HCT116 (cell line): ENCODE measurements around the gene NIM1K. TPM values are rescaled to one million over a fixed set of nuclear protein-coding genes. Genes with fewer than 3 reads are reported as not detected.

ENCODE experiments used
- ATAC-seq: fragments of 200-7000 bp; cut with Tn5 transposase; 2 replicates; pipeline ENCODE4 v1.9.1; 2020; ENCODE audit warnings: mild to moderate bottlenecking, moderate library complexity
- BruUV-seq: library from RNA; stranded (reverse); fragments of 400-500 nt; replicated peaks from 2 replicates; lab custom pipeline; 2021; lab: Mats Ljungman, UMichigan
- CTCF ChIA-PET: fragments of 300-600 bp; sonication (Branson Sonifier 250); formaldehyde crosslinking; loops from one replicate; lab custom pipeline; 2021; ENCODE audit warnings: antibody characterized with exemption; lab: Charles Lee
- POLR2A ChIA-PET: fragments of 300-600, 350-600 bp; sonication (Branson Sonifier 250); formaldehyde crosslinking; loops from one replicate; lab custom pipeline; 2021; ENCODE audit warnings: antibody characterized with exemption; lab: Charles Lee
- RAD21 ChIA-PET, 2 experiments: fragments of 300-600 bp; sonication (Branson Sonifier 250); formaldehyde crosslinking; loops; one replicate each; lab custom pipeline; 2023; ENCODE audit warnings: low total read pairs in 2 of 2; ENCODE audit not compliant: uncharacterized antibody in 2 of 2, unreplicated experiment in 2 of 2, low non-redundant PET in 1 of 2; lab: Charles Lee
- DNase-seq: peaks from one replicate; pipeline ENCODE4 v3.0.0-alpha.2; 2010; ENCODE audit warnings: low read depth, low spot score
- H2AFZ ChIP-seq: fragments of 200-600 bp; shearing (Covaris generic), sonication (generic); 2 replicates; pipeline ENCODE4 v1.6.1; 2017; ENCODE audit warnings: low read depth, mixed run types, mixed read lengths, antibody characterized with exemption, low read length; ENCODE audit not compliant: poor library complexity, severe bottlenecking
- H3K27ac ChIP-seq: 2 replicates; pipeline ENCODE4 v1.5.1; 2012; ENCODE audit warnings: low read depth, low read length
- H3K27me3 ChIP-seq: fragments of 200-600 bp; sonication (generic); 2 replicates; pipeline ENCODE4 v1.6.1; 2016; ENCODE audit warnings: mixed run types, low read length, mixed read lengths; ENCODE audit not compliant: insufficient read depth
- H3K36me3 ChIP-seq, 2 experiments: fragments of 200-500 bp in 1 of 2; fragments of 200-600 bp in 1 of 2; sonication (Bioruptor generic) in 1 of 2; sonication (generic) in 1 of 2; 2 replicates each; pipeline versions ENCODE4 v1.5.1 to v1.6.1; 2014 to 2016; ENCODE audit warnings: low read length in 2 of 2, inconsistent platforms in 1 of 2, mixed read lengths in 1 of 2, mixed run types in 1 of 2; ENCODE audit not compliant: insufficient read depth in 2 of 2, control insufficient read depth in 1 of 2
- H3K4me1 ChIP-seq, 2 experiments: fragments of 200-600 bp in 1 of 2; sonication (generic) in 1 of 2; 2 replicates each; pipeline versions ENCODE4 v1.5.1 to v1.6.1; 2012 to 2017; ENCODE audit warnings: low read length in 2 of 2, inconsistent platforms in 1 of 2, mild to moderate bottlenecking in 1 of 2, mixed read lengths in 1 of 2, mixed run types in 1 of 2, moderate library complexity in 1 of 2; ENCODE audit not compliant: insufficient read depth in 2 of 2, control insufficient read depth in 1 of 2
- H3K4me2 ChIP-seq: fragments of 200-600 bp; sonication (generic); 2 replicates; pipeline ENCODE4 v1.6.1; 2017; ENCODE audit warnings: mixed run types, low read length, mixed read lengths
- H3K4me3 ChIP-seq, 2 experiments: fragments of 200-600 bp in 1 of 2; sonication (generic) in 1 of 2; replicated peaks in 1 of 2; 2 replicates each; pipeline ENCODE4 v1.5.1; 2011 to 2016; ENCODE audit warnings: low read length in 2 of 2, control low read depth in 1 of 2, low read depth in 1 of 2, mild to moderate bottlenecking in 1 of 2, mixed read lengths in 1 of 2, mixed run types in 1 of 2
- H3K79me2 ChIP-seq: fragments of 200-600 bp; sonication (generic); 2 replicates; pipeline ENCODE4 v1.6.1; 2017; ENCODE audit warnings: mild to moderate bottlenecking, mixed run types, low read length, moderate library complexity, mixed read lengths; ENCODE audit not compliant: insufficient read depth
- H3K9ac ChIP-seq: fragments of 200-600 bp; sonication (generic); 2 replicates; pipeline ENCODE4 v1.6.1; 2016; ENCODE audit warnings: low read length, mixed read lengths
- H3K9me2 ChIP-seq: fragments of 200-600 bp; sonication (generic), shearing (Covaris generic); 2 replicates; pipeline ENCODE4 v1.6.1; 2017; ENCODE audit warnings: mixed run types, mild to moderate bottlenecking, moderate library complexity; ENCODE audit not compliant: insufficient read depth
- H3K9me3 ChIP-seq, 2 experiments: fragments of 200-500 bp in 1 of 2; fragments of 200-600 bp in 1 of 2; sonication (Bioruptor generic) in 1 of 2; sonication (generic) in 1 of 2; 2 replicates each; pipeline ENCODE4 v1.6.1; 2014 to 2017; ENCODE audit warnings: low read length in 2 of 2, mixed read lengths in 2 of 2, inconsistent platforms in 1 of 2, low read depth in 1 of 2, mild to moderate bottlenecking in 1 of 2, mixed run types in 1 of 2, moderate library complexity in 1 of 2; ENCODE audit not compliant: control insufficient read depth in 1 of 2, insufficient read depth in 1 of 2
- H4K20me1 ChIP-seq: fragments of 200-600 bp; sonication (generic), shearing (Covaris generic); 2 replicates; pipeline ENCODE4 v1.6.1; 2017; ENCODE audit warnings: mixed run types, mild to moderate bottlenecking, moderate library complexity; ENCODE audit not compliant: insufficient read depth
- ATF3 ChIP-seq: IDR thresholded peaks from 2 replicates; pipeline ENCODE4 v1.6.1; 2012
- CBX3 ChIP-seq: IDR thresholded peaks from 2 replicates; pipeline ENCODE4 v1.6.1; 2012; ENCODE audit warnings: low read depth
- CTCF ChIP-seq, 3 experiments: fragments of 200-600 bp in 1 of 3; sonication (generic) in 1 of 3; IDR thresholded peaks in 2 of 3; conservative IDR thresholded peaks in 1 of 3; 2 replicates each; pipeline ENCODE4 v1.5.1; 2012 to 2017; ENCODE audit warnings: low read depth in 2 of 3, low read length in 2 of 3, antibody characterized with exemption in 1 of 3, borderline replicate concordance in 1 of 3, control low read depth in 1 of 3, mild to moderate bottlenecking in 1 of 3, mixed read lengths in 1 of 3, mixed run types in 1 of 3, moderate library complexity in 1 of 3; ENCODE audit not compliant: insufficient read depth in 1 of 3
- EZH2 ChIP-seq: fragments of 200-600 bp; sonication (generic); IDR thresholded peaks from 2 replicates; pipeline ENCODE4 v1.6.1; 2017; ENCODE audit warnings: antibody characterized with exemption, mixed run types
- RAD21 ChIP-seq: IDR thresholded peaks from 2 replicates; pipeline ENCODE4 v1.6.1; 2012; ENCODE audit warnings: low read depth, mild to moderate bottlenecking
- REST ChIP-seq: IDR thresholded peaks from 2 replicates; pipeline ENCODE4 v1.6.1; 2012; ENCODE audit warnings: low read depth
- SIN3A ChIP-seq: IDR thresholded peaks from 2 replicates; pipeline ENCODE4 v1.6.1; 2012; ENCODE audit warnings: low read depth
- SRF ChIP-seq: IDR thresholded peaks from 2 replicates; pipeline ENCODE4 v1.6.1; 2012; ENCODE audit warnings: low read depth
- TCF7L2 ChIP-seq: IDR thresholded peaks from 2 replicates; pipeline ENCODE4 v1.7.0; 2011; ENCODE audit warnings: borderline replicate concordance, inconsistent platforms; ENCODE audit not compliant: insufficient read depth, insufficient read length; ENCODE audit errors: extremely low read depth
- ZBTB33 ChIP-seq: IDR thresholded peaks from 2 replicates; pipeline ENCODE4 v1.6.1; 2011; ENCODE audit warnings: mild to moderate bottlenecking, low read length, moderate library complexity; ENCODE audit not compliant: insufficient replicate concordance; ENCODE audit errors: extremely low read depth
- ZNF274 ChIP-seq: fragments of 200-500 bp; sonication (Bioruptor generic); IDR thresholded peaks from 2 replicates; pipeline ENCODE4 v1.6.1; 2014; ENCODE audit warnings: mild to moderate bottlenecking, low read depth, low read length, inconsistent platforms
- intact Hi-C: fragments of 100-400 bp; cut with micrococcal nuclease; formaldehyde crosslinking; loops from 2 replicates; pipeline ENCODE4 v1.10.0; 2022
- total RNA-seq: library from RNA; stranded (reverse); gene quantifications from one replicate; pipeline ENCODE4 v1.2.1, GENCODE V29; 2021; ENCODE audit not compliant: unreplicated experiment
- TF ChIP-seq, protein P1 (sequence below): IDR thresholded peaks from 2 replicates; pipeline ENCODE4 v1.6.1; 2012

Gene NIM1K
- total RNA-seq, 1 experiment from 2014 or later: 0.44 TPM

- TF ChIP-seq ZBTB33: no peak
- TF ChIP-seq CBX3: no peak
- TF ChIP-seq, protein P1, sequence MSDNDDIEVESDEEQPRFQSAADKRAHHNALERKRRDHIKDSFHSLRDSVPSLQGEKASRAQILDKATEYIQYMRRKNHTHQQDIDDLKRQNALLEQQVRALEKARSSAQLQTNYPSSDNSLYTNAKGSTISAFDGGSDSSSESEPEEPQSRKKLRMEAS: no peak
- TF ChIP-seq EZH2: no peak
- no peak for TF ChIP-seq REST
- TF ChIP-seq TCF7L2: no peak
- no peak for TF ChIP-seq SRF
- TF ChIP-seq, all 23 proteins: peak for 0
Measured at GRCh38 chr5:43230707-43231106, 38.7 kb downstream of the NIM1K start (continued).

DNA sequence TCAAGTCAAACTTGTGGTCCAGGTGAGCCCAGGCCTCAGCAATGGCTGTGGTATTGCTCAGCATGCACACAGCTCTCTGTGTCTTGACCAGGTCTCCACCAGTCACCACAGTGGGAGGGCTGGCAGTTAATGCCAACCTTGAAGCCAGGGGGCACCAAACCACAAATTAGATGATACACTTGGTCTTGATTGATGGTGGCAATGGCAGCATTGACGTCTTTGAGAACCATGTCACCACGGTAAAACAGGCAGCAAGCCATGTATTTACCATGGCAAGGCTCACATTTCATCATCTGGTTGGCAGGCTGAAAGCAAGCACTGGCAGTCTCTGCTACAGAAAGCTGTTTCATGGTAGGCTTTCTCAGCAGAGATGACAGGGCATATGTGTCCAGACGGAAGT is 40.0 kb downstream of the NIM1K start:
- Histone ChIP-seq H3K36me3 (no peaks in the 10 kb centered on the region), H3K27me3 (no peaks in the 10 kb centered on the region), H3K9me3 (no peaks in the 10 kb centered on the region), H3K27ac (no peak overlapping the region), H3K4me1 (no peaks in the 10 kb centered on the region), H3K9me2 (no peaks in the 10 kb centered on the region), H3K9ac (no peak overlapping the region), H4K20me1 (no peaks in the 10 kb centered on the region), H3K79me2 (no peaks in the 10 kb centered on the region), H2AFZ (no peak overlapping the region), H3K4me2 (no peak overlapping the region), H3K4me3 (no peak overlapping the region)
- POLR2A ChIA-PET: no interaction called here
- TF ChIP-seq ZNF274 (no peak), ATF3 (no peak), CTCF (IDR thresholded peaks at IDR 0.05 in 2 of 3, conservative IDR thresholded peaks at IDR 0.05 in 1 of 3; ENCODE audit: borderline replicate concordance in 1 of 3, insufficient read depth in 1 of 3, low read depth in 2 of 3, low read length in 2 of 3) (peak; percentile 35 to 46 (median 44); a peak in 5 of 6 replicates), CBX3 (no peak), SIN3A (no peak), ZBTB33 (no peak), SRF (no peak), EZH2 (no peak), RAD21 (peak; percentile 57)
- TF ChIP-seq, protein P1: no peak
- CTCF ChIA-PET: interaction anchor here (0.5 to 3.0 kb wide), 2 partner anchors 111 to 158 kb away, joined by 3 to 15 read pairs; partner anchors contain the start of gene ZNF131
- DNase-seq (peak; percentile 27), ATAC-seq (peak; percentile 84)
- intact Hi-C loops: loop anchor here (1.0 kb wide), 1 partner anchor 157 kb away; no protein-coding TSS in a partner anchor
- RAD21 ChIA-PET: interaction anchor here in 1 of 2 experiments (0.8 kb wide), 1 partner anchor 158 kb away, joined by 3 read pairs; no protein-coding TSS in a partner anchor
- no TSS peak for BruUV-seq
